DND-41 (cell line): ENCODE data around the gene SMC3.

Source experiments
- EZH2 ChIP-seq: IDR thresholded peaks from 3 replicates; pipeline ENCODE4 v1.6.1; 2012; ENCODE audit warnings: borderline replicate concordance, low read depth, mild to moderate bottlenecking, moderate library complexity, low read length, inconsistent platforms; ENCODE audit not compliant: severe bottlenecking
- TF ChIP-seq, protein P1 (sequence below): IDR thresholded peaks from 2 replicates; pipeline ENCODE4 v1.5.1; 2012; ENCODE audit warnings: borderline replicate concordance, low read length, moderate library complexity, mild to moderate bottlenecking; ENCODE audit not compliant: poor library complexity, severe bottlenecking; ENCODE audit errors: extremely low read depth

DNA sequence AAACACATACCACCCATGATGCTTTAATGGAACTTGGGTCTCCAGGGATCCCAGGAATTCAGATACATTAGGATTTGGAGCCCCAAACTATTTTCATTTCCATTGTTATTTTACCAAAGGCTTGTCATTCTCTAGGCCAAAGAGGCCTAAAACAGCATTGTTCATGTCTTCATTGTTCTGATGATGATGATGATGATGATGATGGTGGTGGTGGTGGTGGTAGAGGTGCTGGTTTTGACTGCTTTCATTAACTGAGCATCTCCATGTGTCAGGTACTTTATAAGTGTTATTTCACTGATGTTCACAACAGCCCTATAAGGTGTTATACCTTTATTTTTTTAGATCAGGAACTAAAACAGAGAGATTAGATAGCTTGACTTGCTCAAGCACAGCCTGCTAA, 64.4 kb downstream of the SMC3 start:
- TF ChIP-seq, protein P1, sequence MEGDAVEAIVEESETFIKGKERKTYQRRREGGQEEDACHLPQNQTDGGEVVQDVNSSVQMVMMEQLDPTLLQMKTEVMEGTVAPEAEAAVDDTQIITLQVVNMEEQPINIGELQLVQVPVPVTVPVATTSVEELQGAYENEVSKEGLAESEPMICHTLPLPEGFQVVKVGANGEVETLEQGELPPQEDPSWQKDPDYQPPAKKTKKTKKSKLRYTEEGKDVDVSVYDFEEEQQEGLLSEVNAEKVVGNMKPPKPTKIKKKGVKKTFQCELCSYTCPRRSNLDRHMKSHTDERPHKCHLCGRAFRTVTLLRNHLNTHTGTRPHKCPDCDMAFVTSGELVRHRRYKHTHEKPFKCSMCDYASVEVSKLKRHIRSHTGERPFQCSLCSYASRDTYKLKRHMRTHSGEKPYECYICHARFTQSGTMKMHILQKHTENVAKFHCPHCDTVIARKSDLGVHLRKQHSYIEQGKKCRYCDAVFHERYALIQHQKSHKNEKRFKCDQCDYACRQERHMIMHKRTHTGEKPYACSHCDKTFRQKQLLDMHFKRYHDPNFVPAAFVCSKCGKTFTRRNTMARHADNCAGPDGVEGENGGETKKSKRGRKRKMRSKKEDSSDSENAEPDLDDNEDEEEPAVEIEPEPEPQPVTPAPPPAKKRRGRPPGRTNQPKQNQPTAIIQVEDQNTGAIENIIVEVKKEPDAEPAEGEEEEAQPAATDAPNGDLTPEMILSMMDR: no peak
- TF ChIP-seq EZH2: no peak
